ENCODE measurements around the gene ST6GAL1. TPM values are rescaled to one million over a fixed set of nuclear protein-coding genes. Genes with fewer than 3 reads are reported as not detected.

The ST6GAL1 gene
- total and polyA plus RNA-seq, 10 of the 15 experiments (the other 5 are each of a cell fraction or from before 2014, with no cell fraction given), result 74.2 to 248 (median 149) TPM

- TF ChIP-seq MEF2B (IDR thresholded peaks at IDR 0.05; ENCODE audit: partially characterized antibody, poor library complexity, severe bottlenecking), result peak; percentile 82
- TF ChIP-seq PML (IDR thresholded peaks at IDR 0.05; ENCODE audit: low read length), result peak; percentile 87
- no peak for TF ChIP-seq EZH2 (IDR thresholded peaks at IDR 0.05; ENCODE audit: borderline replicate concordance, control insufficient read depth, low read depth, low read length)
- no peak for TF ChIP-seq ASH2L (IDR thresholded peaks at IDR 0.05; ENCODE audit: borderline replicate concordance, low read depth)
- TF ChIP-seq BCL3 (IDR thresholded peaks at IDR 0.05; ENCODE audit: borderline replicate concordance, insufficient read depth, low read depth, low read length, poor library complexity, severe bottlenecking), result peak; percentile 39
- peak; percentile 49 for TF ChIP-seq MTA2 (IDR thresholded peaks at IDR 0.05; ENCODE audit: low read depth)
- peak; percentile 87 for TF ChIP-seq RUNX3 (IDR thresholded peaks at IDR 0.05; ENCODE audit: low read length)
- no peak for TF ChIP-seq HDGF (IDR thresholded peaks at IDR 0.05)
- TF ChIP-seq IKZF2 (IDR thresholded peaks at IDR 0.05), result peak; percentile 74 to 81
- 0 out of 2 replicates have a peak, but pooled peaks have one; percentile 18 for TF ChIP-seq HCFC1 (IDR thresholded peaks at IDR 0.05; ENCODE audit: low read length)
- TF ChIP-seq NBN (IDR thresholded peaks at IDR 0.05), result peak; percentile 55; the same call in 1 of the 2 replicates
- TF ChIP-seq CREB1 (IDR thresholded peaks at IDR 0.05; ENCODE audit: low read depth), result 0 out of 2 replicates have a peak, but pooled peaks have one; percentile 19
- peak; percentile 93 for TF ChIP-seq EED (IDR thresholded peaks at IDR 0.05; ENCODE audit: low read depth)
- TF ChIP-seq NFIC (IDR thresholded peaks at IDR 0.05; ENCODE audit: low read depth, low read length), result peak; percentile 92
- TF ChIP-seq BCL11A (IDR thresholded peaks at IDR 0.05; ENCODE audit: low read depth, low read length), result peak; percentile 74; the same call in 1 of the 2 replicates
- TF ChIP-seq RAD21 (IDR thresholded peaks at IDR 0.05; ENCODE audit: insufficient read depth, low read depth, low read length), result no peak; the same call in 1 of the 2 replicates
- peak; percentile 69; the same call in 1 of the 2 replicates for TF ChIP-seq SPI1 (IDR thresholded peaks at IDR 0.05; ENCODE audit: borderline replicate concordance, insufficient read depth, low read depth, low read length)
Measured at GRCh38 chr3:187044206-187044605, 113.9 kb downstream of the ST6GAL1 start (continued).

Measured in GM12878 (cell line).